ENCODE results near the gene FCGR1A. TPM values are rescaled to one million over a fixed set of nuclear protein-coding genes. Genes with fewer than 3 reads are reported as not detected.
A peak's percentile ranks its signal among the peaks of the same experiment; 100 is the strongest.
"Not testable (repeated sequence)": the region's sequence is repeated elsewhere in the genome, so short reads cannot be mapped to it uniquely, and the experiment has no call there.

Gene FCGR1A
- total RNA-seq, 4 donors from 2014 or later: 2.9 TPM; not detected in 3

DNA sequence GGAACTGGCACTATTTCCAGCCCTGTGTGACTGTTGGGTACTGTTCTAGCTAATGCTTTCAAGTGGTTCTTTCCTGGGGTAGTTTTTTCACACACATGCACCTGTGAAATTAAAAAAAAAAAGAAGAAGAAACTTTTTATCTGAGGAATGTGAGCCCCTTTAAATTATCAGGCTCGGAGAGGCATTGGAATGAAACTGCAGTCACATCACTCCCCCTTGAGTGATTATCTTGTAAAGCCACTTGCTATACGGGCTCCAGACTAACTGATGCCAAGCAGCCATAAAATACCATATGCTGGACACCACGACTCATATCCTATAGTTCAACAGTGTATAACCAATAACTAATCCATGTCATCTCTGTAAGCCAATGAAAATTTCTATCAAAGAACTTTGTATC is 5.4 kb upstream of the FCGR1A start:
- H3K27ac ChIP-seq; H3K4me1 ChIP-seq; H3K27me3 ChIP-seq; H3K4me3 ChIP-seq; intact Hi-C loops (cut with DNase I; ENCODE audit: low total_unique reads); DNase-seq; in situ Hi-C loops (cut with MboI; ENCODE audit: low pct_ligation_motif_present in 1 of 4, low pct_unique_long_range_greater_than_20kb in 1 of 4, low sequenced_read_pairs in 3 of 4); H3K9me3 ChIP-seq; H3K36me3 ChIP-seq: not testable (repeated sequence)
- WGBS, 2 donors (ENCODE audit: low coverage in 1 of 2): 11% methylated on average over 1 of the region's 3 CpGs; no CpG with 5 or more reads in 1 of the 2 donors

GRCh38 chr1:149778313-149778712 is 4.2 kb upstream of the FCGR1A start:
- H3K4me3 ChIP-seq; H3K36me3 ChIP-seq; H3K27ac ChIP-seq; intact Hi-C loops (cut with DNase I; ENCODE audit: low total_unique reads); H3K4me1 ChIP-seq; DNase-seq; H3K9me3 ChIP-seq; H3K27me3 ChIP-seq; in situ Hi-C loops (cut with MboI; ENCODE audit: low pct_ligation_motif_present in 1 of 4, low pct_unique_long_range_greater_than_20kb in 1 of 4, low sequenced_read_pairs in 3 of 4): not testable (repeated sequence)
- WGBS, 2 donors (ENCODE audit: low coverage in 1 of 2): no CpG with 5 or more reads among the region's 1 CpG

DNA sequence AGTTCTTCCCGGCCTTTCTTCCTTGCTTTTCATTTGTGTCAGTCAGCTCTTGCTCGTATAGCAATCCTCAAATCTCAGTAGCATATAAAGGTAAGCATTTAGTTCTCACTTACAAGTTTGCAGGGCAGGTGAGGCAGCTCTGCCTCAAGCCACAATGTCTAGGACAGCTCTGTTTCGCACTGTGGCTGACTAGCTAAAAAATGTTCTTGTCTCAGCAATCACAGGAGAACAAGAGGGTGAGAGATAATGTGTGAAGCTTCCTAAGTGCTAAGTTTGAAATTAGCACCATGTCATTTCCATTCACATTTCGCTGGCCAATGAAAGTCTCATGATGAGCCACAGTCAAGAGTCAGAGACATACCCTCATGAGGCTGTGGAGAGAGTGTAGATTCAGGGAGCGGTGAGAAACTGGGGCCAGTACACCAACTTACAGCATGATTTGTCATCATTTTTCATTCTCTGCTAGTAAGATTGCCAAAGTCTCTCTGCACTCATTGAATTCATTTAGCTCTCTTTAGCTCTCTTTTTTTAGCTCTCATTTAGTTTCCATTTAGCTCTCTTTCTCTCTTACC is 995 bp upstream of the FCGR1A start:
- H3K27ac ChIP-seq; H3K9me3 ChIP-seq; DNase-seq; in situ Hi-C loops (cut with MboI; ENCODE audit: low pct_ligation_motif_present in 1 of 4, low pct_unique_long_range_greater_than_20kb in 1 of 4, low sequenced_read_pairs in 3 of 4); H3K4me1 ChIP-seq; H3K4me3 ChIP-seq; intact Hi-C loops (cut with DNase I; ENCODE audit: low total_unique reads); H3K27me3 ChIP-seq; H3K36me3 ChIP-seq: not testable (repeated sequence)
- WGBS, 2 donors (ENCODE audit: low coverage in 1 of 2): 70% methylated on average over 5 of the region's 5 CpGs; no CpG with 5 or more reads in 1 of the 2 donors

DNA sequence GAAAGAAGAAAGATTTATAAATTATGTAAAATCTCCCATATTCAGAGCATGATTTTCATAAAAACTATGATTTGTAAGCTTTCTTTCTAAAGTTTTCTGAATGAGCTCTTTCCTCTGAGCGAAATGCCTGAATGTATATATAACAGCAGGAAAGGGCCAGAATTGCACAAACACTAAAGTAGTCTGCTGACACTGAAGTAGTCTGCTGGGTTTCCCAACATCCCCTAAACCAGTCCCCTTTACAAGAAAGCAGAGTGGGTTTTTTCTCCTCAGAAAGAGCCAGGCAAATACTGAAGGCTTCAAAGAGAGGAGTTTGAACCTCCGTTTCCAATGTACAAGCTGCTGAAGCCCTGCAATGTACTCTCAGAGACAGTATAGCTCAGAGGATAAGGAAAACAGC is 795 bp downstream of the FCGR1A start:
- not testable (repeated sequence) for DNase-seq

DNA sequence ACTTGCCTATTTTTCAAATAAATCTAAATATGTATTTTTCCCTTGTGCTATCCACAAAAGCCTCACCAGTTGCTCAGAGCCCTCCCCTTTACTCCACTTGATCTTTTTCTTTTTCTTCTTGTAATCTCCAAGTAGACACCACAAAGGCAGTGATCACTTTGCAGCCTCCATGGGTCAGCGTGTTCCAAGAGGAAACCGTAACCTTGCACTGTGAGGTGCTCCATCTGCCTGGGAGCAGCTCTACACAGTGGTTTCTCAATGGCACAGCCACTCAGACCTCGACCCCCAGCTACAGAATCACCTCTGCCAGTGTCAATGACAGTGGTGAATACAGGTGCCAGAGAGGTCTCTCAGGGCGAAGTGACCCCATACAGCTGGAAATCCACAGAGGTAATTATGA is 1.4 kb downstream of the FCGR1A start:
- H3K4me3 ChIP-seq; H3K4me1 ChIP-seq; DNase-seq; intact Hi-C loops (cut with DNase I; ENCODE audit: low total_unique reads); H3K27me3 ChIP-seq; H3K27ac ChIP-seq; H3K36me3 ChIP-seq; H3K9me3 ChIP-seq; in situ Hi-C loops (cut with MboI; ENCODE audit: low pct_ligation_motif_present in 1 of 4, low pct_unique_long_range_greater_than_20kb in 1 of 4, low sequenced_read_pairs in 3 of 4): not testable (repeated sequence)
- WGBS, 2 donors (ENCODE audit: low coverage in 1 of 2): 60% methylated on average over 1 of the region's 4 CpGs; no CpG with 5 or more reads in 1 of the 2 donors

More for the DNA sequence above, 795 bp downstream of the FCGR1A start:
- no CpG with 5 or more reads among the region's 2 CpGs for WGBS, 2 donors (ENCODE audit: low coverage in 1 of 2)
- H3K4me1 ChIP-seq; H3K9me3 ChIP-seq; H3K27me3 ChIP-seq; H3K27ac ChIP-seq; in situ Hi-C loops (cut with MboI; ENCODE audit: low pct_ligation_motif_present in 1 of 4, low pct_unique_long_range_greater_than_20kb in 1 of 4, low sequenced_read_pairs in 3 of 4); H3K36me3 ChIP-seq; intact Hi-C loops (cut with DNase I; ENCODE audit: low total_unique reads); H3K4me3 ChIP-seq: not testable (repeated sequence)

DNA sequence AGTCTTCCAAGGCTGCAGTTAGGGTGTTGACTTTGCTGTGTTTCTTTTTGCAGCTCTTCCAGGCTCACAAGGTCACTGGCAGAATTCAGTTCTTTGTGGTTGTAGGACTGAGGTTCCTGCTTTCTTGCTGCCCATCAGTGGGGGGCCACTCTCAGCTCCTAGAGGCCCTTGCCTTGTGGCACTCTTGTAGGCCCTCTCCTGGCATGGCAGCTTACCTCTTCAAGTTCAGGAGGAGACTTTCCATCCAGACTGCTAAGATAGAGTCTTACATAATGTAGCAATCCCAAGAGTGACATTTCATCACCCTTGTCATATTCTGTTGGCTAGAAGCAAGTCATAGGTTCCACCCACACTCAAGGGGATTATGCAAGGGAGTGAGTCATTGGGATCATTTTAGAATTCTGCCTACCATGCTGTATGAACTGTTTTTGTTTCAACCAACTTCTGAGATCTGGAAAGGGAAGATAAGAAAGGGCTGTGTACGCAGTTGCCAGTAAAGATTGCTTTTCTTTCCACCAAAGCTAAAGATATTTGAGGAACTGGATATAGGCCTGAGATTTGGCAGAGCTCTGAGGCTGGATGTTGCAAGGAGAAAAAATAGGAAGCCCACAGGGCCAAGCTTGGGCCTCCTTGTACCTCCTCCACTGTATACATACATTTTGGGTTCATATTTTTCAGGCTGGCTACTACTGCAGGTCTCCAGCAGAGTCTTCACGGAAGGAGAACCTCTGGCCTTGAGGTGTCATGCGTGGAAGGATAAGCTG is 5.4 kb downstream of the FCGR1A start:
- in situ Hi-C loops (cut with MboI; ENCODE audit: low pct_ligation_motif_present in 1 of 4, low pct_unique_long_range_greater_than_20kb in 1 of 4, low sequenced_read_pairs in 3 of 4); DNase-seq; H3K36me3 ChIP-seq; H3K9me3 ChIP-seq; H3K4me3 ChIP-seq; H3K27me3 ChIP-seq; intact Hi-C loops (cut with DNase I; ENCODE audit: low total_unique reads); H3K27ac ChIP-seq; H3K4me1 ChIP-seq: not testable (repeated sequence)
- 86% methylated on average over 3 of the region's 3 CpGs; no CpG with 5 or more reads in 1 of the 2 donors for WGBS, 2 donors (ENCODE audit: low coverage in 1 of 2)

DNA sequence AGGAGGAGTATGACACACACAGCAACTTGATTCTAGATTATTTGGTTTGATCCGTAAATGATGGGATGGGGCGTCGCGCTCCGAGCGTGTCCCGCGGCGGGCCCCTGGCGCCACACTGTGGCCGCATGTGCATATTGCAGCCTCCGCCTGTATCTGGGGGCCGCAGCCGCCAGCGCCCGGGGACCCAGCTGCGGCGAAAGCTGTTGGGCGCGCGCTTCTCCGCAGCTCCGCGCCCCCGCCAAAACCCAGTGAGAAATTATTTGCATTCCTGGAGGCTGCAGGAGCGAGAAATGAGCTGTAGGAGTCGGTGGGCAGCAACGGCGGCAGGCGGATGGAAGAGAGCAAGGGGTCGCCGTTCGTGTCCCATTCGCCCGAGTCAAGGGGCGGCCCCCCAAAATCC is 10.0 kb downstream of the FCGR1A start:
- peak; percentile 52 for DNase-seq
- H3K27me3 ChIP-seq; H3K36me3 ChIP-seq; H3K9me3 ChIP-seq; H3K4me1 ChIP-seq; in situ Hi-C loops (cut with MboI; ENCODE audit: low pct_ligation_motif_present in 1 of 4, low pct_unique_long_range_greater_than_20kb in 1 of 4, low sequenced_read_pairs in 3 of 4); intact Hi-C loops (cut with DNase I; ENCODE audit: low total_unique reads): not testable (repeated sequence)
- Histone ChIP-seq H3K27ac (peak overlapping the region; percentile 87 to 94 (median 89)), H3K4me3 (peak overlapping the region; percentile 44 to 80 (median 52))
- WGBS, 2 donors (ENCODE audit: low coverage in 1 of 2): no CpG with 5 or more reads among the region's 36 CpGs
- TF ChIP-seq, protein P1, sequence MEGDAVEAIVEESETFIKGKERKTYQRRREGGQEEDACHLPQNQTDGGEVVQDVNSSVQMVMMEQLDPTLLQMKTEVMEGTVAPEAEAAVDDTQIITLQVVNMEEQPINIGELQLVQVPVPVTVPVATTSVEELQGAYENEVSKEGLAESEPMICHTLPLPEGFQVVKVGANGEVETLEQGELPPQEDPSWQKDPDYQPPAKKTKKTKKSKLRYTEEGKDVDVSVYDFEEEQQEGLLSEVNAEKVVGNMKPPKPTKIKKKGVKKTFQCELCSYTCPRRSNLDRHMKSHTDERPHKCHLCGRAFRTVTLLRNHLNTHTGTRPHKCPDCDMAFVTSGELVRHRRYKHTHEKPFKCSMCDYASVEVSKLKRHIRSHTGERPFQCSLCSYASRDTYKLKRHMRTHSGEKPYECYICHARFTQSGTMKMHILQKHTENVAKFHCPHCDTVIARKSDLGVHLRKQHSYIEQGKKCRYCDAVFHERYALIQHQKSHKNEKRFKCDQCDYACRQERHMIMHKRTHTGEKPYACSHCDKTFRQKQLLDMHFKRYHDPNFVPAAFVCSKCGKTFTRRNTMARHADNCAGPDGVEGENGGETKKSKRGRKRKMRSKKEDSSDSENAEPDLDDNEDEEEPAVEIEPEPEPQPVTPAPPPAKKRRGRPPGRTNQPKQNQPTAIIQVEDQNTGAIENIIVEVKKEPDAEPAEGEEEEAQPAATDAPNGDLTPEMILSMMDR (IDR thresholded peaks at IDR 0.05): peak in 4 of 5 experiments; percentile 32 to 77 (median 44)

All from transverse colon (tissue), 4 donors.